ENCODE data around the gene COX14.
A peak's percentile ranks its signal among the peaks of the same experiment; 100 is the strongest.
"Not testable (repeated sequence)": the region's sequence is repeated elsewhere in the genome, so short reads cannot be mapped to it uniquely, and the experiment has no call there.

Gene COX14

DNA sequence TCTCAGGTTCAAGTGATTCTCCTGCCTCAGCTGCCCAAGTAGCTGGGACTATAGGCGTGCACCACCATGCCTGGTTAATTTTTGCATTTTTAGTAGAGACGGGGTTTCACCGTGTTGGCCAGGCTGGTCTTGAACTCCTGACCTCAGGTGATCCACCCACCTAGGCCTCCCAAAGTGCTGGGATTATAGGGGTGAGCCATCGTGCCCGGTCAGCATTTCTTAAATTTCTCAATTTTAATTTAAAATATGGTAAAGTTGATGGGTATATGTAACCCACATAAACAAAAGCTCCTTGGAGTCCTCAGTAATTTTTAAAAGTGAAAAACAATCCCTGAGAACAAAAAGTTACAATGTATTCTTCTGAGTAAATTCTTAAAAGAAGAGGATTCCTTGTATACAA is 42.9 kb downstream of the COX14 start:
- not testable (repeated sequence) for DNase-seq (ENCODE audit: low spot score)

DNA sequence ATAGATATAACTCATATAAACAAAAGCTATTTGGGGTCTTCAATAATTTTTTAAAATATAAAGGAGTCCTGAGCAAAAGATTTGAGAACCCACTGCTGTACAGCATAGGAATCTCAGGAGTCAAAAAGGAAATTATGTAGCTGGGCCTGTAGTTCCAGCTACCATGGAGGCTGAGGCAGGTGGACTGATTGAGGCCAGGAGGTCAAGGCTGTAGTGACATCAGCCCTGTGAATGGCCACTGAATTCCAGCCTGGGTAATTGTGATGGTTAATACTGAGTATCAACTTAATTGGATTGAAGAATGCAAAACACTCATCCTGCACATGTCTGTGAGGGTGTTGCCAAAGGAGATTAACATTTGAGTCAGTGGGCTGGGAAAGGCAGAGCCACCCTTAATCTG is 44.6 kb downstream of the COX14 start:
- DNase-seq (ENCODE audit: low spot score) = no peak

DNA sequence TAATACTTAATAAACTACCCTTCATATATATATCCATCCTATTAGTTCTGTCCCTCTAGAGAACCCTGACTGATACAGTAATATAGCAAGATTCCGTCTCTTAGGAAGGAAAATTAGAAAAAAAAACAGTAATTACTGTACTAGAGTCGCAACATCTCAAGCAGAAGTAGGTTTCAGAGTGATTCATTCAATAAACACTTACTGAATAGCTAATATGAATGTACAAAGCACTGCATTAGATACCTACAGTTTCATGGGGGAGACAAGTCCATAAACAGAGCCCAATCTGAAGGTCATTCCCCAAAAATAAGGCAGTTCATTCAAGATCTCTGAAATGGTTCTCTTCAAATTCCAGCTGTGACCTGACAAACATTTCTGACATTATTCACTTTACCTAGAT is 45.2 kb downstream of the COX14 start:
- DNase-seq (ENCODE audit: low spot score) = no peak

DNA sequence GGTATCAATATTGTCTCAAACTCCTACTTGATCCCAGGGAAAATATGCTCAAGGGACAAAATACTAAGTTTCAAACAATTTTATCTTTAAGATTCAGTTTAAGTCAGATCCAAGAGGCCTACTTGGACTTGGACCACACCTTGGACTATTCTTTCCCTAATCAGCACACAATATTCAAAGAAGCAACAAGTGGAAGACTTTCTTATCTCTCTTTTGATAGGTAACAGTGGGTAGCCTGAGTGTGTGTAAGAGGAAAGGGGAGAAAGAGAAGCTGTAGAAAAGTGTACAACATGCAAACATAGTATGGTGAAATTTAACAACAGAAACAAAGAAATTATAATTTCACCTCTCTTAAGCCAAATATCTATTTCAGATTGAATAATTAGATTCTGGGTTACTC is 48.6 kb downstream of the COX14 start:
- DNase-seq (ENCODE audit: low spot score) = no peak

DNA sequence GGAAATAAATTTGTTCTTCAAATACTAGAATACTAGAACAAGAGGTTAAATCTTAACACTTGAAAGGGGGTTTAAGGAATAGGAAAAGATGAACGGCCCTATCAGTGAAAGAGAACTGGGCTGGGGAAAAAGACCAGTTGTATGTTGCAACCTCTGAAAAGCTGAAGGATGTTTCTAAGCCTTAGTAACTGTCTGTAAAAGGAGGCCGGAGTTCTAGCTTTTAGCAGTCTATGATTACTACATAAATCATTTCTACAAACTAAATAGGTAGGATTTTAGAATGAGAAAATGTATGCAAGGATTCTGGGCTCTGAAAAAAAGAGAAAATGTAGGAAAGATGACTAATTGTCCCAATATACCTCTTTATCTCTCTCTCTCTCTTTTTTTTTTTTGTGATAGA is 50.2 kb downstream of the COX14 start:
- no peak for DNase-seq (ENCODE audit: low spot score)

DNA sequence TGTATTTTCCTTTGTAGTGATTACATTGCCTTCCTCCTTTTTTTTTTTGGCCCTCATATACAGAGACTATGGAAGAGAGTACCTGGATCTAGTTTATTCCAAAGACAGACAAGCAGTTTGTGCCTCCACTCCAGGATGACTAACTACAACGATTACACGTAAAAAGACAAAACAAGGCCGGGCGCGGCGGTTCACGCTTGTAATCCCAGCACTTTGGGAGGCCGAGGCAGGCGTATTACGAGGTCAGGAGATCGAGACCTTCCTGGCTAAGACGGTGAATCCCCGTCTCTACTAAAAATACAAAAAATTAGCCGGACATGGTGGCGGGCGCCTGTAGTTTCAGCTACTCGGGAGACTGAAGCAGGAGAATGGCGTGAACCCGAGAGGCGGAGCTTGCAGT is 52.9 kb downstream of the COX14 start:
- DNase-seq (ENCODE audit: low spot score) = no peak

DNA sequence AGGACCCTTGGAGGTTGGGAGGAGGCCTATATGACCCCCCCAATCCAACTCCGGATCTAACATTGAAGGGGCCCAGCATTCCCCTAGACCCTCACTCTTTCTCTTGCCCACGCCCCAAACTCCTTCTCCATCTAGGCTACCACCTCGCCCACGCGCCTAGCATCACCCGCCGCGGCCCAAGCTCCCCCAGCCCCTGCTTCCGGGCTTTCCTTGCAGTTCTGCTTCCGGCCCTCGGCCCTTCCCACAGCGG is 54.7 kb downstream of the COX14 start:
- DNase-seq (ENCODE audit: low spot score) = no peak

DNA sequence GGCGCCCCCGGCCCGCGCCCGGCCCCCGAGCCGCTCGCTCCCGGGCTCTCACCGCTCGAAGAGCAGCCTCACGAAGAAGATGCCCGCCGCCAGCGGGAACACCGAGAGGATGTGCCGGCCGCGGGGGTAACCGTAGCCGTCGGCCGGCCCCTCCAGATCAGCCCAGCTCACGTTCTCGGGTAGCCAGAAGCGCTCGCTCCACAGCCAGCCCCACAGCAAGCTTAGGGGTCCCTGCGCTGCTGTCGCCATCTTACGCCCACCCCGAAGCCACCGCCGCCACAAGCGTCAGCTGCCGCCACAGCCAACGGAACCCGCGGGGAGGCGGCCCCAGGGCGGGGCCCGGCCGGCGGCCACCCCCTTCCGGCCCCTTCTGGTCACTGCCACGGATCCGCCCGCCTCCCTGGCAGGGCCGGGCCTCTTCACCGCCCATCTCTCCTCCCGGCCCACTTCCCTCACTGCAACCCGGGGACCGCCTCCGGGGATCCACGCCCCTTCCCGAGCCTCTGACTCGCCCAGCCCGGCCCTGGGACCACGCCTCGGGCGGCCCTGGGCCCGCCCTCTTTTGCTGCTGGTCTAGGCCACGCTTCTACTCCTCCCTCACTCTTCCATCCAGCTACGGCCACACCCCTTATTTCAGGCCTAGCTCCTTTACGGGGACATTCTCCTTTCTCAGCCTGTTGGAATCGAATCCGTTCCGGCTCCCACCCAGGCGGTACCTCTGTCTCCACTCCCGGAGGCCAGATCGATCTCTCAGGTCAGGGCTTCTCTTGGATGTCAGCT is 55.2 kb downstream of the COX14 start, which contains the start of gene CERS5:
Gene CERS5, minus strand, starts transcription at position 321 of the 780 bp plus-strand sequence. Its CDS starts 72 bp downstream, at position 249.
- peak; percentile 97 for DNase-seq (ENCODE audit: low spot score)

Measured in cerebellar cortex (tissue), 1 donor.